Spleen (tissue), 11 donors: Measurements from ENCODE around the gene CASP2. TPM values are rescaled to one million over a fixed set of nuclear protein-coding genes. Genes with fewer than 3 reads are reported as not detected.
A peak's percentile ranks its signal among the peaks of the same experiment; 100 is the strongest.

Experiments used
- DNase-seq: peaks from one replicate; pipeline ENCODE4 v3.0.0-alpha.2; 2020
- H3K27ac ChIP-seq, 8 donors: fragments of 200-600 bp; sonication (generic) in 7 of 8; 1 replicate in 4 of 8; 2 replicates in 4 of 8; pipeline versions ENCODE4 v1.5.0 to v1.8.0; 2016 to 2021; ENCODE audit warnings: inconsistent platforms in 4 of 8, mild to moderate bottlenecking in 4 of 8, moderate library complexity in 1 of 8
- H3K27me3 ChIP-seq, 7 donors: fragments of 200-600 bp; sonication (generic) in 6 of 7; replicated peaks in 1 of 7; 1 replicate in 4 of 7; 2 replicates in 3 of 7; pipeline versions ENCODE4 v1.5.0 to v1.8.0; 2016 to 2021; ENCODE audit warnings: inconsistent platforms in 3 of 7, mild to moderate bottlenecking in 1 of 7
- H3K36me3 ChIP-seq, 6 donors: fragments of 200-600 bp; sonication (generic) in 5 of 6; 1 replicate in 4 of 6; 2 replicates in 2 of 6; pipeline versions ENCODE4 v1.5.0 to v1.8.0; 2016 to 2021; ENCODE audit warnings: inconsistent platforms in 2 of 6
- H3K4me1 ChIP-seq, 6 donors: fragments of 200-600 bp; sonication (generic) in 5 of 6; 1 replicate in 3 of 6; 2 replicates in 3 of 6; pipeline versions ENCODE4 v1.5.0 to v1.8.0; 2016 to 2021; ENCODE audit warnings: inconsistent platforms in 3 of 6
- H3K4me3 ChIP-seq, 8 donors: fragments of 200-600 bp; sonication (generic) in 7 of 8; 1 replicate in 4 of 8; 2 replicates in 4 of 8; pipeline versions ENCODE4 v1.5.0 to v1.8.0; 2016 to 2021; ENCODE audit warnings: inconsistent platforms in 4 of 8, mild to moderate bottlenecking in 4 of 8, moderate library complexity in 2 of 8
- H3K9me3 ChIP-seq, 8 donors: fragments of 200-600 bp; sonication (generic) in 7 of 8; 1 replicate in 4 of 8; 2 replicates in 4 of 8; pipeline versions ENCODE4 v1.5.0 to v1.8.0; 2016 to 2021; ENCODE audit warnings: inconsistent platforms in 4 of 8
- POLR2A ChIP-seq, 3 donors: fragments of 450-650 bp; IDR thresholded peaks; one replicate each; pipeline ENCODE4 v1.5.1; 2017; ENCODE audit warnings: antibody characterized with exemption in 3 of 3, mild to moderate bottlenecking in 1 of 3
- POLR2AphosphoS5 ChIP-seq, 3 donors: sonication (generic); formaldehyde crosslinking; IDR thresholded peaks; one replicate each; pipeline ENCODE4 v1.5.1; 2017; ENCODE audit warnings: antibody characterized with exemption in 3 of 3
- WGBS, 5 donors: extraction: QIAGEN DNeasy Blood & Tissue Kit in 3 of 5; methylation state at CpG; one replicate each; pipeline versions ENCODE4 v1.1.5 to v1.1.7; 2013 to 2018; 5-methylcytosine and 5-hydroxymethylcytosine counted together
- intact Hi-C: fragments of 100-400 bp; cut with DNase I; formaldehyde crosslinking; loops from one replicate; pipeline ENCODE4 v1.15.0; 2023; ENCODE audit warnings: low total_unique reads
- polyA plus RNA-seq, 3 donors: library from polyadenylated mRNA; stranded (reverse); fragments of 200-250 nt; gene quantifications; one replicate each; pipeline ENCODE4 v1.2.1, GENCODE V29; 2013
- total RNA-seq, 7 donors: library from RNA; depleted of rRNA in 3 of 7; stranded (reverse); fragments of >200 nt in 3 of 7; fragmentation: NEBNext Ultra II Directional in 4 of 7; extraction: Animal tissue kit (Norgen Biotek cat#: 25700) in 4 of 7; gene quantifications; one replicate each; pipeline versions ENCODE4 v1.1.0 to v1.2.1, GENCODE V29; 2016 to 2021
- TF ChIP-seq, protein P1 (sequence below), 11 experiments: fragments of 200-600 bp in 7 of 11; fragments of 450-650 bp in 4 of 11; sonication (generic) in 4 of 11; IDR thresholded peaks in 8 of 11; conservative IDR thresholded peaks in 3 of 11; 1 replicate in 7 of 11; 2 replicates in 4 of 11; pipeline versions ENCODE4 v1.4.0 to v1.8.0; 2016 to 2021; ENCODE audit warnings: antibody characterized with exemption in 11 of 11, inconsistent platforms in 4 of 11, mild to moderate bottlenecking in 1 of 11
- donor health status: healthy with polysubstance abuse.
- donor health status: DM: no; HTN: no; CAD: no; lungs with moderate emphysema.
- donor health status: DM: no; HTN: no; CAD: no.
- donor health status: Bipolar disorder and iron deficiency.
- donor health status: healthy.
- donor health status: DM: no; HTN: no; CAD: no.
- donor health status: DM: yes; HTN: yes; CAD: no.

Gene CASP2
- total and polyA plus RNA-seq, 10 donors = 9.9 to 51.0 (median 34.4) TPM

- no peak for DNase-seq
- H3K36me3 ChIP-seq = no peaks in the 10 kb centered on the region
- H3K4me3 ChIP-seq = no peak overlapping the region
- peaks cover 0 to 37% (median 10%) of the 10 kb centered on the region in 6 donors for H3K4me1 ChIP-seq
- H3K27ac ChIP-seq = no peak overlapping the region
- intact Hi-C loops = no loop called here
- TF ChIP-seq, protein P1, sequence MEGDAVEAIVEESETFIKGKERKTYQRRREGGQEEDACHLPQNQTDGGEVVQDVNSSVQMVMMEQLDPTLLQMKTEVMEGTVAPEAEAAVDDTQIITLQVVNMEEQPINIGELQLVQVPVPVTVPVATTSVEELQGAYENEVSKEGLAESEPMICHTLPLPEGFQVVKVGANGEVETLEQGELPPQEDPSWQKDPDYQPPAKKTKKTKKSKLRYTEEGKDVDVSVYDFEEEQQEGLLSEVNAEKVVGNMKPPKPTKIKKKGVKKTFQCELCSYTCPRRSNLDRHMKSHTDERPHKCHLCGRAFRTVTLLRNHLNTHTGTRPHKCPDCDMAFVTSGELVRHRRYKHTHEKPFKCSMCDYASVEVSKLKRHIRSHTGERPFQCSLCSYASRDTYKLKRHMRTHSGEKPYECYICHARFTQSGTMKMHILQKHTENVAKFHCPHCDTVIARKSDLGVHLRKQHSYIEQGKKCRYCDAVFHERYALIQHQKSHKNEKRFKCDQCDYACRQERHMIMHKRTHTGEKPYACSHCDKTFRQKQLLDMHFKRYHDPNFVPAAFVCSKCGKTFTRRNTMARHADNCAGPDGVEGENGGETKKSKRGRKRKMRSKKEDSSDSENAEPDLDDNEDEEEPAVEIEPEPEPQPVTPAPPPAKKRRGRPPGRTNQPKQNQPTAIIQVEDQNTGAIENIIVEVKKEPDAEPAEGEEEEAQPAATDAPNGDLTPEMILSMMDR (IDR thresholded peaks at IDR 0.05 in 8 of 11, conservative IDR thresholded peaks at IDR 0.05 in 3 of 11) = no peak
- TF ChIP-seq POLR2A (IDR thresholded peaks at IDR 0.05) = no peak
- no peaks in the 10 kb centered on the region for H3K27me3 ChIP-seq
- WGBS, 5 donors = 92 to 97% (median 95%) methylated on average over 10 of the region's 10 CpGs
- no peaks in the 10 kb centered on the region for H3K9me3 ChIP-seq
Measured at GRCh38 chr7:143321242-143321641, 33.1 kb downstream of the CASP2 start.

GRCh38 chr7:143321734-143322133, 33.6 kb downstream of the CASP2 start:
- Histone ChIP-seq H3K36me3 (no peaks in the 10 kb centered on the region), H3K27ac (peak overlapping the region in 1 of 8 donors; percentile 21), H3K9me3 (no peaks in the 10 kb centered on the region), H3K4me1 (peaks cover 0 to 33% (median 10%) of the 10 kb centered on the region in 6 donors), H3K27me3 (no peaks in the 10 kb centered on the region), H3K4me3 (no peak overlapping the region)
- intact Hi-C loops = no loop called here
- WGBS, 5 donors = 80 to 90% (median 86%) methylated on average over 4 of the region's 4 CpGs
- no peak for DNase-seq
- no peak for TF ChIP-seq POLR2AphosphoS5 (IDR thresholded peaks at IDR 0.05)
- TF ChIP-seq, protein P1 (IDR thresholded peaks at IDR 0.05 in 8 of 11, conservative IDR thresholded peaks at IDR 0.05 in 3 of 11) = peak in 1 of 11 experiments; percentile 15

DNA sequence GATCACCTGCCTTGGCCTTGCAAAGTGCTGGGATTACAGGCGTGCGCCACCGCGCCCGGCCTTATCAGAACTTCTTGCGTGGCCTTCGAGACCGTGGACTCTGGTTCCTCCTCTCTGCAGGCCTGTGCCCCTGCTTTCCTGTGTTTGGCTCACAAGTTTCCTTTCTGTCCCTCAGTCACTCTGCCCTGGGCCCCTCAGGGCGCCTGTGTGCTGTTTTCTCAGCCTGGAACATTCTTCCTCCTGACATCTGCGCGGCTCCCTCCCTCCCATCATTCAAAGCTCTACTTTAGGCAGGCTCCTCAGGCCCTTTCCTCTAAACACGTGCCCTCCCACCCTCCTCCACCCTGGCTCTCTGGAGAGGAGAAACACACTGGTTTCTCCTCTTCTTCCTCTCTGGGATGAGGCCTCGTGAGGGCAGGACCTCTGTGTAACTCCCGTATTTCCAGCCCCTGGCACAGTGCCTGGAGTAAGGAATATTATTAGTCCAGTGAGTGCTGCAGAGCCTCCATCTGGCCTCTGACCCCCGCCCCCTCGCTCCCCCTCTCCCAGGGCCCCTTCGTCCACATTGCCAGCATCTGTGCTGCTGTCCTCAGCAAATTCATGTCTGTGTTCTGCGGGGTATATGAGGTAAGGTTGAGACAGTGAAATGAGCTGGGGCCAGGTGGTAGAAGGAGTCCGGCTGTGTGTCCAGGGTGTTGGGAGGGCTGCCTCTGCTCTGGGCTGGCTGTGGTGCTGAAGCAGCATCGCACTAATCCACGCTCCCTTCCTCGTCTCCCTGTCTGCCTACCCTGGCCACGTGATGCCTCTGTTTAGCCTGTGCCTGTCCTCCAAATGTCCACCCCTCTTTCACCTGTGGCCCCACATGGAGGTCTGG, 34.8 kb downstream of the CASP2 start:
- no peaks in the 10 kb centered on the region for H3K27me3 ChIP-seq
- TF ChIP-seq POLR2A (IDR thresholded peaks at IDR 0.05) = no peak
- peak in 1 of 3 donors; percentile 38 for TF ChIP-seq POLR2AphosphoS5 (IDR thresholded peaks at IDR 0.05)
- intact Hi-C loops = no loop called here
- H3K36me3 ChIP-seq = no peaks in the 10 kb centered on the region
- no peak for DNase-seq
- no peak overlapping the region for H3K4me3 ChIP-seq
- WGBS, 5 donors = 56 to 75% (median 65%) methylated on average over 23 of the region's 23 CpGs
- H3K27ac ChIP-seq = peak overlapping the region in 4 of 8 donors; percentile 4 to 33 (median 14)
- H3K9me3 ChIP-seq = no peaks in the 10 kb centered on the region
- H3K4me1 ChIP-seq = peaks cover 0 to 37% (median 10%) of the 10 kb centered on the region in 6 donors

- no peaks in the 10 kb centered on the region for H3K36me3 ChIP-seq
- 56 to 74% (median 61%) methylated on average over 12 of the region's 12 CpGs for WGBS, 5 donors
- H3K4me3 ChIP-seq = no peak overlapping the region
- TF ChIP-seq POLR2A (IDR thresholded peaks at IDR 0.05) = no peak
- DNase-seq = no peak
- peak overlapping the region in 3 of 8 donors; percentile 4 to 33 (median 21) for H3K27ac ChIP-seq
- intact Hi-C loops = no loop called here
- H3K27me3 ChIP-seq = no peaks in the 10 kb centered on the region
- H3K9me3 ChIP-seq = no peaks in the 10 kb centered on the region
- H3K4me1 ChIP-seq = peaks cover 0 to 40% (median 10%) of the 10 kb centered on the region in 6 donors
Measured at GRCh38 chr7:143323653-143324052, 35.5 kb downstream of the CASP2 start.

GRCh38 chr7:143325240-143325639, 37.1 kb downstream of the CASP2 start:
- no peak for DNase-seq
- Histone ChIP-seq H3K27ac (peak overlapping the region in 2 of 8 donors; percentile 25 to 48), H3K9me3 (no peaks in the 10 kb centered on the region), H3K27me3 (no peaks in the 10 kb centered on the region), H3K36me3 (no peaks in the 10 kb centered on the region), H3K4me3 (no peak overlapping the region), H3K4me1 (peaks cover 0 to 40% (median 10%) of the 10 kb centered on the region in 6 donors)
- TF ChIP-seq POLR2A (IDR thresholded peaks at IDR 0.05) (no peak), POLR2AphosphoS5 (IDR thresholded peaks at IDR 0.05) (no peak)
- TF ChIP-seq, protein P1 (IDR thresholded peaks at IDR 0.05 in 8 of 11, conservative IDR thresholded peaks at IDR 0.05 in 3 of 11) = no peak
- intact Hi-C loops = no loop called here
- 55 to 74% (median 58%) methylated on average over 2 of the region's 2 CpGs for WGBS, 5 donors
